HepG2 (cell line): ENCODE measurements around the gene ZG16. TPM values are rescaled to one million over a fixed set of nuclear protein-coding genes. Genes with fewer than 3 reads are reported as not detected.

Source experiments
- ATAD3A ChIP-seq: sonication (generic); formaldehyde crosslinking; IDR thresholded peaks from 2 replicates; pipeline ENCODE4 v1.4.0; 2020; ENCODE audit warnings: missing genetic modification reagents
- DPF2 ChIP-seq: sonication (generic); formaldehyde crosslinking; IDR thresholded peaks from 2 replicates; pipeline ENCODE4 v1.4.0; 2020; ENCODE audit warnings: mild to moderate bottlenecking, low read depth, missing genetic modification reagents, borderline replicate concordance
- ETV5 ChIP-seq: IDR thresholded peaks from 2 replicates; pipeline ENCODE4 v1.6.1; 2018; ENCODE audit warnings: missing biosample characterization, missing genetic modification reagents, inconsistent platforms, borderline replicate concordance
- RARG ChIP-seq: sonication (generic); formaldehyde crosslinking; IDR thresholded peaks from 2 replicates; pipeline ENCODE4 v1.4.0; 2020; ENCODE audit warnings: low read depth, mild to moderate bottlenecking, missing genetic modification reagents
- SP2 ChIP-seq: sonication (generic); formaldehyde crosslinking; IDR thresholded peaks from 2 replicates; pipeline ENCODE4 v1.5.1; 2020; ENCODE audit warnings: mild to moderate bottlenecking, missing genetic modification reagents
- TBP ChIP-seq: sonication (generic); formaldehyde crosslinking; IDR thresholded peaks from 2 replicates; pipeline ENCODE4 v1.5.0; 2020; ENCODE audit warnings: missing genetic modification reagents
- ZNF367 ChIP-seq: sonication (generic); formaldehyde crosslinking; IDR thresholded peaks from 2 replicates; pipeline ENCODE4 v1.4.0; 2020; ENCODE audit warnings: missing genetic modification reagents, borderline replicate concordance
- polyA plus RNA-seq, 8 experiments: library from polyadenylated mRNA; depleted of rRNA in 3 of 8; stranded (reverse) in 7 of 8; unstranded in 1 of 8; fragments of >200 nt; fragmentation: Illumina TruSeq in 4 of 8; extraction: Trizol in 4 of 8; gene quantifications; 2 replicates each; pipeline versions ENCODE4 v1.2.1 to v1.2.3, GENCODE V29; 2011 to 2016; ENCODE audit warnings: low read depth in 4 of 8, missing spikeins in 1 of 8, mixed read lengths in 1 of 8; ENCODE audit not compliant: insufficient read depth in 1 of 8
- total RNA-seq, 5 experiments: library from RNA; depleted of rRNA; stranded (reverse); fragments of >200 nt; fragmentation: Illumina TruSeq; extraction: Trizol; gene quantifications; 2 replicates each; pipeline ENCODE4 v1.2.3, GENCODE V29; 2016; ENCODE audit warnings: low read depth in 1 of 5
- TF ChIP-seq, protein P1 (sequence below): sonication (generic); formaldehyde crosslinking; IDR thresholded peaks from 2 replicates; pipeline ENCODE4 v1.9.0; 2022; ENCODE audit warnings: low read depth, missing genetic modification reagents
- TF ChIP-seq, protein P2 (sequence below): sonication (generic); formaldehyde crosslinking; IDR thresholded peaks from 2 replicates; pipeline ENCODE4 v1.8.0; 2022; ENCODE audit warnings: missing genetic modification reagents, mild to moderate bottlenecking, moderate library complexity, borderline replicate concordance
- TF ChIP-seq, protein P3 (sequence below): sonication (generic); formaldehyde crosslinking; IDR thresholded peaks from 2 replicates; pipeline ENCODE4 v1.8.0; 2022; ENCODE audit warnings: mild to moderate bottlenecking, missing genetic modification reagents, borderline replicate concordance
- TF ChIP-seq, protein P4 (sequence below): sonication (generic); formaldehyde crosslinking; IDR thresholded peaks from 2 replicates; pipeline ENCODE4 v1.5.1; 2020; ENCODE audit warnings: missing genetic modification reagents, mild to moderate bottlenecking, borderline replicate concordance
- TF ChIP-seq, protein P5 (sequence below): conservative IDR thresholded peaks from 2 replicates; pipeline ENCODE4 v1.6.1; 2018; ENCODE audit warnings: missing genetic modification reagents
- TF ChIP-seq, protein P6 (sequence below): sonication (generic); formaldehyde crosslinking; IDR thresholded peaks from 2 replicates; pipeline ENCODE4 v1.4.0; 2020; ENCODE audit warnings: missing genetic modification reagents

Gene ZG16
- total and polyA plus RNA-seq, 2 of the 13 experiments (the other 11 are each of a cell fraction or from before 2014, with no cell fraction given) = 0.04 to 0.07 TPM

DNA sequence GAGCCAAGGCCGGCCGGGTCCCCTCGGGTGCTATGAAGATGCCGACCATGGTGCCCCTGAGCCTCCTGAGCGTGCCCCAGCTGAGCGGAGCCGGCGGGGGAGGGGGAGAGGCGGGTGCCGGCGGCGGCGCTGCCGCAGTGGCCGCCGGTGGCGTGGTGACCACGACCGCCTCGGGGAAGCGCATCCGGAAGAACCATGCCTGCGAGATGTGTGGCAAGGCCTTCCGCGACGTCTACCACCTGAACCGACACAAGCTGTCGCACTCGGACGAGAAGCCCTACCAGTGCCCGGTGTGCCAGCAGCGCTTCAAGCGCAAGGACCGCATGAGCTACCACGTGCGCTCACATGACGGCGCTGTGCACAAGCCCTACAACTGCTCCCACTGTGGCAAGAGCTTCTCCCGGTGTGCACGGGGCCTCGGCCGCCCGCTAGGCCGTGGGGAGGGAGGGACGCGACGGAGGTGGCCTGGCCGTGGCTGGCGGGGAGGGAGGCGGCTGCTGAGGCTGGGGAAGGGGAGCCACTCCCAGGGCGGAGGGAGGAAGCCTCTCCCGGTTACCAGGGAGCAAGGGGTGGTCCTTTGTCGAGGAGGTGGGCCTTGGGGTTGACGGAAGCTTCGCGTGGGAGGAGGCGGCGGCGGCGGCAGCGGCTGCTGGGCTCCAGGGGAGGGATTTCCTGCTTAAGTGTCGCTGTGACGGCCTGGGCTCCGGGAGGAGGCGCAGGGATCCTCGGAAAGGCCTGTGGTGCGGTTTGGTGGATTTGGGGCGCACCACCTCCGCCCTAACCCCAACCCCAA is 29.6 kb downstream of the ZG16 start (continued):
- TF ChIP-seq, protein P1, sequence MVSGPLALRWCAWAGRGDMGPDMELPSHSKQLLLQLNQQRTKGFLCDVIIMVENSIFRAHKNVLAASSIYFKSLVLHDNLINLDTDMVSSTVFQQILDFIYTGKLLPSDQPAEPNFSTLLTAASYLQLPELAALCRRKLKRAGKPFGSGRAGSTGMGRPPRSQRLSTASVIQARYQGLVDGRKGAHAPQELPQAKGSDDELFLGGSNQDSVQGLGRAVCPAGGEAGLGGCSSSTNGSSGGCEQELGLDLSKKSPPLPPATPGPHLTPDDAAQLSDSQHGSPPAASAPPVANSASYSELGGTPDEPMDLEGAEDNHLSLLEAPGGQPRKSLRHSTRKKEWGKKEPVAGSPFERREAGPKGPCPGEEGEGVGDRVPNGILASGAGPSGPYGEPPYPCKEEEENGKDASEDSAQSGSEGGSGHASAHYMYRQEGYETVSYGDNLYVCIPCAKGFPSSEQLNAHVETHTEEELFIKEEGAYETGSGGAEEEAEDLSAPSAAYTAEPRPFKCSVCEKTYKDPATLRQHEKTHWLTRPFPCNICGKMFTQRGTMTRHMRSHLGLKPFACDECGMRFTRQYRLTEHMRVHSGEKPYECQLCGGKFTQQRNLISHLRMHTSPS = peak; percentile 94
- TF ChIP-seq, protein P2, sequence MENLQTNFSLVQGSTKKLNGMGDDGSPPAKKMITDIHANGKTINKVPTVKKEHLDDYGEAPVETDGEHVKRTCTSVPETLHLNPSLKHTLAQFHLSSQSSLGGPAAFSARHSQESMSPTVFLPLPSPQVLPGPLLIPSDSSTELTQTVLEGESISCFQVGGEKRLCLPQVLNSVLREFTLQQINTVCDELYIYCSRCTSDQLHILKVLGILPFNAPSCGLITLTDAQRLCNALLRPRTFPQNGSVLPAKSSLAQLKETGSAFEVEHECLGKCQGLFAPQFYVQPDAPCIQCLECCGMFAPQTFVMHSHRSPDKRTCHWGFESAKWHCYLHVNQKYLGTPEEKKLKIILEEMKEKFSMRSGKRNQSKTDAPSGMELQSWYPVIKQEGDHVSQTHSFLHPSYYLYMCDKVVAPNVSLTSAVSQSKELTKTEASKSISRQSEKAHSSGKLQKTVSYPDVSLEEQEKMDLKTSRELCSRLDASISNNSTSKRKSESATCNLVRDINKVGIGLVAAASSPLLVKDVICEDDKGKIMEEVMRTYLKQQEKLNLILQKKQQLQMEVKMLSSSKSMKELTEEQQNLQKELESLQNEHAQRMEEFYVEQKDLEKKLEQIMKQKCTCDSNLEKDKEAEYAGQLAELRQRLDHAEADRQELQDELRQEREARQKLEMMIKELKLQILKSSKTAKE (CRISPR knock-in tag) = peak; percentile 94
- peak; percentile 72; the same call in 1 of the 2 replicates for TF ChIP-seq DPF2 (CRISPR knock-in tag)
- TF ChIP-seq, protein P3, sequence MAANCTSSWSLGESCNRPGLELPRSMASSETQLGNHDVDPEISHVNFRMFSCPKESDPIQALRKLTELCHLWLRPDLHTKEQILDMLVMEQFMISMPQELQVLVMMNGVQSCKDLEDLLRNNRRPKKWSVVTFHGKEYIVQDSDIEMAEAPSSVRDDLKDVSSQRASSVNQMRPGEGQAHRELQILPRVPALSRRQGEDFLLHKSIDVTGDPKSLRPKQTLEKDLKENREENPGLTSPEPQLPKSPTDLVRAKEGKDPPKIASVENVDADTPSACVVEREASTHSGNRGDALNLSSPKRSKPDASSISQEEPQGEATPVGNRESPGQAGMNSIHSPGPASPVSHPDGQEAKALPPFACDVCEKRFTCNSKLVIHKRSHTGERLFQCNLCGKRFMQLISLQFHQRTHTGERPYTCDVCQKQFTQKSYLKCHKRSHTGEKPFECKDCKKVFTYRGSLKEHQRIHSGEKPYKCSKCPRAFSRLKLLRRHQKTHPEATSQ (CRISPR knock-in tag) = no peak; the same call in 1 of the 2 replicates
- no peak for TF ChIP-seq RARG (CRISPR knock-in tag)
- TF ChIP-seq, protein P4, sequence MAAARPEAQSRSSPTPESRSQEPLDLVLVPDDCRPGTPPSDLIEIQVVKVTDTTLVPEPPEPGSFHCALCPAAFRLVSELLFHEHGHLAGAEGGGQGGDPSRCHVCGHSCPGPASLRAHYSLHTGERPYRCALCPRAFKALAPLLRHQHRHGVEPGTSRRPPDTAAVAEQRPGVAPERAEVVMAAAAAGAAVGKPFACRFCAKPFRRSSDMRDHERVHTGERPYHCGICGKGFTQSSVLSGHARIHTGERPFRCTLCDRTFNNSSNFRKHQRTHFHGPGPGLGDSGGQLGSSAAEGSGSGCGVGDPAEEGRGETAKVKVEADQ (CRISPR knock-in tag) = peak; percentile 98
- TF ChIP-seq TBP = no peak
- TF ChIP-seq, protein P5, sequence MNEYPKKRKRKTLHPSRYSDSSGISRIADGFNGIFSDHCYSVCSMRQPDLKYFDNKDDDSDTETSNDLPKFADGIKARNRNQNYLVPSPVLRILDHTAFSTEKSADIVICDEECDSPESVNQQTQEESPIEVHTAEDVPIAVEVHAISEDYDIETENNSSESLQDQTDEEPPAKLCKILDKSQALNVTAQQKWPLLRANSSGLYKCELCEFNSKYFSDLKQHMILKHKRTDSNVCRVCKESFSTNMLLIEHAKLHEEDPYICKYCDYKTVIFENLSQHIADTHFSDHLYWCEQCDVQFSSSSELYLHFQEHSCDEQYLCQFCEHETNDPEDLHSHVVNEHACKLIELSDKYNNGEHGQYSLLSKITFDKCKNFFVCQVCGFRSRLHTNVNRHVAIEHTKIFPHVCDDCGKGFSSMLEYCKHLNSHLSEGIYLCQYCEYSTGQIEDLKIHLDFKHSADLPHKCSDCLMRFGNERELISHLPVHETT = peak; percentile 94; the same call in 1 of the 2 replicates
- peak; percentile 97 for TF ChIP-seq ZNF367 (CRISPR knock-in tag)
- TF ChIP-seq ATAD3A (CRISPR knock-in tag) = 0 out of 2 replicates have a peak, but pooled peaks have one; percentile 70
- TF ChIP-seq, protein P6, sequence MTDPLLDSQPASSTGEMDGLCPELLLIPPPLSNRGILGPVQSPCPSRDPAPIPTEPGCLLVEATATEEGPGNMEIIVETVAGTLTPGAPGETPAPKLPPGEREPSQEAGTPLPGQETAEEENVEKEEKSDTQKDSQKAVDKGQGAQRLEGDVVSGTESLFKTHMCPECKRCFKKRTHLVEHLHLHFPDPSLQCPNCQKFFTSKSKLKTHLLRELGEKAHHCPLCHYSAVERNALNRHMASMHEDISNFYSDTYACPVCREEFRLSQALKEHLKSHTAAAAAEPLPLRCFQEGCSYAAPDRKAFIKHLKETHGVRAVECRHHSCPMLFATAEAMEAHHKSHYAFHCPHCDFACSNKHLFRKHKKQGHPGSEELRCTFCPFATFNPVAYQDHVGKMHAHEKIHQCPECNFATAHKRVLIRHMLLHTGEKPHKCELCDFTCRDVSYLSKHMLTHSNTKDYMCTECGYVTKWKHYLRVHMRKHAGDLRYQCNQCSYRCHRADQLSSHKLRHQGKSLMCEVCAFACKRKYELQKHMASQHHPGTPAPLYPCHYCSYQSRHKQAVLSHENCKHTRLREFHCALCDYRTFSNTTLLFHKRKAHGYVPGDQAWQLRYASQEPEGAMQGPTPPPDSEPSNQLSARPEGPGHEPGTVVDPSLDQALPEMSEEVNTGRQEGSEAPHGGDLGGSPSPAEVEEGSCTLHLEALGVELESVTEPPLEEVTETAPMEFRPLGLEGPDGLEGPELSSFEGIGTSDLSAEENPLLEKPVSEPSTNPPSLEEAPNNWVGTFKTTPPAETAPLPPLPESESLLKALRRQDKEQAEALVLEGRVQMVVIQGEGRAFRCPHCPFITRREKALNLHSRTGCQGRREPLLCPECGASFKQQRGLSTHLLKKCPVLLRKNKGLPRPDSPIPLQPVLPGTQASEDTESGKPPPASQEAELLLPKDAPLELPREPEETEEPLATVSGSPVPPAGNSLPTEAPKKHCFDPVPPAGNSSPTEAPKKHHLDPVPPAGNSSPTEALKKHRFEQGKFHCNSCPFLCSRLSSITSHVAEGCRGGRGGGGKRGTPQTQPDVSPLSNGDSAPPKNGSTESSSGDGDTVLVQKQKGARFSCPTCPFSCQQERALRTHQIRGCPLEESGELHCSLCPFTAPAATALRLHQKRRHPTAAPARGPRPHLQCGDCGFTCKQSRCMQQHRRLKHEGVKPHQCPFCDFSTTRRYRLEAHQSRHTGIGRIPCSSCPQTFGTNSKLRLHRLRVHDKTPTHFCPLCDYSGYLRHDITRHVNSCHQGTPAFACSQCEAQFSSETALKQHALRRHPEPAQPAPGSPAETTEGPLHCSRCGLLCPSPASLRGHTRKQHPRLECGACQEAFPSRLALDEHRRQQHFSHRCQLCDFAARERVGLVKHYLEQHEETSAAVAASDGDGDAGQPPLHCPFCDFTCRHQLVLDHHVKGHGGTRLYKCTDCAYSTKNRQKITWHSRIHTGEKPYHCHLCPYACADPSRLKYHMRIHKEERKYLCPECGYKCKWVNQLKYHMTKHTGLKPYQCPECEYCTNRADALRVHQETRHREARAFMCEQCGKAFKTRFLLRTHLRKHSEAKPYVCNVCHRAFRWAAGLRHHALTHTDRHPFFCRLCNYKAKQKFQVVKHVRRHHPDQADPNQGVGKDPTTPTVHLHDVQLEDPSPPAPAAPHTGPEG (CRISPR knock-in tag) = peak; percentile 96
- peak; percentile 17 for TF ChIP-seq ETV5 (CRISPR knock-in tag)
- TF ChIP-seq SP2 (CRISPR knock-in tag) = no peak; the same call in 1 of the 2 replicates
